Vagina (tissue), 2 donors: ENCODE results near the gene TPP2.

ENCODE experiments used
- POLR2A ChIP-seq, 2 donors: fragments of 450-650 bp; IDR thresholded peaks; one replicate each; pipeline ENCODE4 v1.6.1; 2017; ENCODE audit warnings: antibody characterized with exemption in 2 of 2, mild to moderate bottlenecking in 2 of 2, moderate library complexity in 2 of 2
- POLR2AphosphoS5 ChIP-seq, 2 donors: sonication (generic); formaldehyde crosslinking; IDR thresholded peaks; one replicate each; pipeline ENCODE4 v1.9.0; 2017; ENCODE audit warnings: antibody characterized with exemption in 2 of 2, mild to moderate bottlenecking in 2 of 2, low read depth in 1 of 2; ENCODE audit not compliant: insufficient read depth in 1 of 2

DNA sequence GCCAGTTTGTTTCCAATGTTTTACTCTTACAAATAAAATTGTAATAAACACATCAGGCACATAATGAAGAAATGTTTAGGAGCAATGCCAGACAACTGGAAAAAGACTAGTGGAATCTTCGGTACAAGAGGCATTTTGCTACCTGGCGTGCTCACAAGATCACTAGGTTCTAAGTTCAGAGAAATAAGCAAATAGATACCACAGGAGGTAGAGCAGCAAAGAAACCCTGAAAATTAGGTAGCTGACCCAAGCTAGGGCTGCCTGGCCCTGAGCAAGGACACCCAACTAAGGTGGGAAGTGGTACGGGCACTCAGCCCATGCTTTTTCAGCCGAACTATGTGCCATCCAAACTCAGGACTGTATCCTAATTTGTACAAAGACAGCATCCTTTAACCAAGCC is 32.2 kb upstream of the TPP2 start:
- no peak for TF ChIP-seq POLR2AphosphoS5 (IDR thresholded peaks at IDR 0.05; ENCODE audit: insufficient read depth in 1 of 2, low read depth in 1 of 2)
- TF ChIP-seq POLR2A (IDR thresholded peaks at IDR 0.05), result no peak
